GM12878 (cell line): Measurements from ENCODE around the gene ZNF625. TPM values are rescaled to one million over a fixed set of nuclear protein-coding genes. Genes with fewer than 3 reads are reported as not detected.

Experiments used
- ATF3 ChIP-seq: IDR thresholded peaks from 2 replicates; pipeline ENCODE4 v1.6.1; 2011; ENCODE audit warnings: low read depth, mild to moderate bottlenecking, low read length, moderate library complexity, borderline replicate concordance; ENCODE audit errors: extremely low read depth
- BCL3 ChIP-seq: IDR thresholded peaks from 2 replicates; pipeline ENCODE4 v1.6.1; 2011; ENCODE audit warnings: borderline replicate concordance, low read depth, mild to moderate bottlenecking, moderate library complexity, low read length; ENCODE audit not compliant: insufficient read depth, poor library complexity, severe bottlenecking
- BMI1 ChIP-seq: fragments of 450-650 bp; IDR thresholded peaks from 2 replicates; pipeline ENCODE4 v1.6.1; 2016; ENCODE audit warnings: mild to moderate bottlenecking, moderate library complexity, borderline replicate concordance
- CREB1 ChIP-seq: IDR thresholded peaks from 2 replicates; pipeline ENCODE4 v1.6.1; 2012; ENCODE audit warnings: low read depth, mild to moderate bottlenecking, inconsistent platforms
- CREM ChIP-seq: IDR thresholded peaks from 2 replicates; pipeline ENCODE4 v1.6.1; 2014; ENCODE audit warnings: antibody characterized with exemption, low read depth
- CUX1 ChIP-seq: IDR thresholded peaks from 2 replicates; pipeline ENCODE4 v1.6.1; 2012; ENCODE audit warnings: improper control_type of control experiment, low read depth, low read length; ENCODE audit not compliant: insufficient replicate concordance
- DPF2 ChIP-seq: fragments of 450-650 bp; IDR thresholded peaks from 2 replicates; pipeline ENCODE4 v1.6.1; 2017; ENCODE audit warnings: mild to moderate bottlenecking
- E4F1 ChIP-seq: fragments of 450-650 bp; IDR thresholded peaks from 2 replicates; pipeline ENCODE4 v1.6.1; 2018; ENCODE audit warnings: borderline replicate concordance, mild to moderate bottlenecking; ENCODE audit not compliant: partially characterized antibody
- HCFC1 ChIP-seq: fragments of 150-350 bp; IDR thresholded peaks from 2 replicates; pipeline ENCODE4 v1.6.1; 2014; ENCODE audit warnings: low read length
- PAX5 ChIP-seq: IDR thresholded peaks from 2 replicates; pipeline ENCODE4 v1.6.1; 2011; ENCODE audit warnings: low read depth, low read length, borderline replicate concordance
- RAD21 ChIP-seq: IDR thresholded peaks from 2 replicates; pipeline ENCODE4 v1.6.1; 2011; ENCODE audit warnings: mild to moderate bottlenecking, low read depth, low read length, moderate library complexity; ENCODE audit not compliant: insufficient read depth
- SIX5 ChIP-seq: IDR thresholded peaks from 2 replicates; pipeline ENCODE4 v1.6.1; 2011; ENCODE audit warnings: mild to moderate bottlenecking, low read depth, low read length, moderate library complexity; ENCODE audit not compliant: severe bottlenecking
- YY1 ChIP-seq: IDR thresholded peaks from 2 replicates; pipeline ENCODE4 v1.6.1; 2011; ENCODE audit warnings: low read depth, mild to moderate bottlenecking, low read length
- ZBED1 ChIP-seq: IDR thresholded peaks from 2 replicates; pipeline ENCODE4 v1.6.1; 2016; ENCODE audit warnings: borderline replicate concordance
- ZBTB11 ChIP-seq: fragments of 450-650 bp; formaldehyde crosslinking; IDR thresholded peaks from 2 replicates; pipeline ENCODE4 v1.5.0; 2022; ENCODE audit warnings: mild to moderate bottlenecking, missing genetic modification characterization
- polyA plus RNA-seq, 11 experiments: library from polyadenylated mRNA; depleted of rRNA in 4 of 11; unstranded in 6 of 11; stranded (reverse) in 5 of 11; fragments of >200 nt; fragmentation: Nextera tagmentation in 4 of 11; fragmentation: Illumina TruSeq in 1 of 11; extraction: Ambion mirVana in 4 of 11; extraction: Trizol in 1 of 11; gene quantifications; 1 replicate in 1 of 11; 2 replicates in 10 of 11; pipeline versions ENCODE4 v1.2.1 to v1.2.3, GENCODE V29; 2011 to 2016; ENCODE audit warnings: inconsistent platforms in 2 of 11, missing spikeins in 2 of 11, low read depth in 1 of 11
- total RNA-seq, 4 experiments: library from RNA; depleted of rRNA in 3 of 4; stranded (reverse); fragments of >200 nt in 3 of 4; fragmentation: Illumina TruSeq in 1 of 4; extraction: Trizol in 1 of 4; gene quantifications; 2 replicates each; pipeline versions ENCODE4 v1.2.1 to v1.2.3, GENCODE V29; 2013 to 2021

The ZNF625 gene
- total and polyA plus RNA-seq, 10 of the 15 experiments (the other 5 are each of a cell fraction or from before 2014, with no cell fraction given), result 0.52 to 5.0 (median 1.3) TPM

GRCh38 chr19:12162882-12163806, 6.6 kb upstream of the ZNF625 start, which contains the start of gene ZNF136 (continued):
- TF ChIP-seq ZBTB11 (no peak), E4F1 (no peak), DPF2 (0 out of 2 replicates have a peak, but pooled peaks have one; percentile 53), YY1 (no peak), SIX5 (no peak), CREM (no peak), RAD21 (no peak), CREB1 (peak; percentile 45; the same call in 1 of the 2 replicates), BCL3 (no peak), PAX5 (peak; percentile 99), HCFC1 (no peak; the same call in 1 of the 2 replicates), BMI1 (no peak), ATF3 (no peak), ZBED1 (no peak), CUX1 (no peak)
